ENCODE measurements around the gene HSPA1A. TPM values are rescaled to one million over a fixed set of nuclear protein-coding genes. Genes with fewer than 3 reads are reported as not detected.

HSPA1A gene
- total and polyA plus RNA-seq, 9 of the 15 experiments (the other 6 are each of a cell fraction or from before 2014, with no cell fraction given), result 2.2 to 273 (median 107) TPM

DNA sequence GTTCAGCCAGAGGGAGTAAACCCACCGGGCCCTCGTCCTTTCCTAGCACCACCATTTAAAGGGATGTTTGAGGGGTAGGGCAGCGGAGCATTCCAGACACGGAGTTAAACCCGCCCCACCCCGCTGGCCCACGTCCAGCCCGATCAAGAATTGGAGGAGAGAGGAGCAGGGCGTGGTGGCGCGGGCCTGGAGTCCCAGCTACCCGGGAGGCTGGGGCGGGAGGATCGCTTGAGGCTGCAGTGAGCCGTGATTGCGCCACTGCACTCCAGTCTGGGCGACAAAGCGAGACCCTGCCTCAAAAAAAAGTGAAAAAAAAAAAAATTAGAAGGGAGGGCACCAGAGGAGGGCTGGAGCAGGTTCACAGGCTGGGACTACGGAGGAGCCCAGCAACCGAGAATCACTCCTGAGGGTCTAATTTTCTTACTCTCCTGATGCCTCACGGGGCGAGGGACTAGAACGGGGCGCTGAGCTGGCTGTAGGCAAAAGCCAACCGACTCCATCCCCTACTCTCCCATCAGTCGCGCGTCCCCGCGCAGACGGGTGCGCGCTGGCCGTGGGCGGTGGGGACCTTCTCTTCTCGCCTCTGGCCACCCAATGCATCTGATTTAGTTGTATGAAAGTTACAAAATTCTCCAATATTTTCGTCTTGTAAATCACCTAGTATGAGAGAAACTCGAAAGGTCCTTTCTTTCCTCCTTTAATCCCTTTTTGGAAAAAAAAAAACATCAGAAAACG, 6.1 kb downstream of the HSPA1A start (continued):
- TF ChIP-seq, protein P1, sequence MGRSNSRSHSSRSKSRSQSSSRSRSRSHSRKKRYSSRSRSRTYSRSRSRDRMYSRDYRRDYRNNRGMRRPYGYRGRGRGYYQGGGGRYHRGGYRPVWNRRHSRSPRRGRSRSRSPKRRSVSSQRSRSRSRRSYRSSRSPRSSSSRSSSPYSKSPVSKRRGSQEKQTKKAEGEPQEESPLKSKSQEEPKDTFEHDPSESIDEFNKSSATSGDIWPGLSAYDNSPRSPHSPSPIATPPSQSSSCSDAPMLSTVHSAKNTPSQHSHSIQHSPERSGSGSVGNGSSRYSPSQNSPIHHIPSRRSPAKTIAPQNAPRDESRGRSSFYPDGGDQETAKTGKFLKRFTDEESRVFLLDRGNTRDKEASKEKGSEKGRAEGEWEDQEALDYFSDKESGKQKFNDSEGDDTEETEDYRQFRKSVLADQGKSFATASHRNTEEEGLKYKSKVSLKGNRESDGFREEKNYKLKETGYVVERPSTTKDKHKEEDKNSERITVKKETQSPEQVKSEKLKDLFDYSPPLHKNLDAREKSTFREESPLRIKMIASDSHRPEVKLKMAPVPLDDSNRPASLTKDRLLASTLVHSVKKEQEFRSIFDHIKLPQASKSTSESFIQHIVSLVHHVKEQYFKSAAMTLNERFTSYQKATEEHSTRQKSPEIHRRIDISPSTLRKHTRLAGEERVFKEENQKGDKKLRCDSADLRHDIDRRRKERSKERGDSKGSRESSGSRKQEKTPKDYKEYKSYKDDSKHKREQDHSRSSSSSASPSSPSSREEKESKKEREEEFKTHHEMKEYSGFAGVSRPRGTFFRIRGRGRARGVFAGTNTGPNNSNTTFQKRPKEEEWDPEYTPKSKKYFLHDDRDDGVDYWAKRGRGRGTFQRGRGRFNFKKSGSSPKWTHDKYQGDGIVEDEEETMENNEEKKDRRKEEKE (IDR thresholded peaks at IDR 0.05; ENCODE audit: borderline replicate concordance in 1 of 2, control insufficient read depth in 1 of 2, low read depth in 2 of 2, low read length in 1 of 2), result 0 out of 4 replicates have a peak, but pooled peaks of 1 of the 2 experiments have one; percentile 39
- TF ChIP-seq FIP1L1 (IDR thresholded peaks at IDR 0.05; ENCODE audit: low read depth, low read length, poor library complexity, severe bottlenecking) (no peak), RB1 (IDR thresholded peaks at IDR 0.05; ENCODE audit: low read depth) (no peak), ZNF3 (CRISPR knock-in tag; IDR thresholded peaks at IDR 0.05) (no peak), FOXA3 (CRISPR knock-in tag; conservative IDR thresholded peaks at IDR 0.05 in 1 of 2, IDR thresholded peaks at IDR 0.05 in 1 of 2) (no peak), FOXJ2 (tag; IDR thresholded peaks at IDR 0.05) (no peak), ZNF165 (CRISPR knock-in tag; IDR thresholded peaks at IDR 0.05; ENCODE audit: borderline replicate concordance) (no peak), ZBED1 (IDR thresholded peaks at IDR 0.05) (peak; percentile 59; the same call in 1 of the 2 replicates), CHCHD3 (CRISPR knock-in tag; IDR thresholded peaks at IDR 0.05) (no peak; the same call in 1 of the 2 replicates), RBM14 (IDR thresholded peaks at IDR 0.05; ENCODE audit: borderline replicate concordance, insufficient read depth, low read depth, low read length) (no peak)
- TF ChIP-seq, protein P2, sequence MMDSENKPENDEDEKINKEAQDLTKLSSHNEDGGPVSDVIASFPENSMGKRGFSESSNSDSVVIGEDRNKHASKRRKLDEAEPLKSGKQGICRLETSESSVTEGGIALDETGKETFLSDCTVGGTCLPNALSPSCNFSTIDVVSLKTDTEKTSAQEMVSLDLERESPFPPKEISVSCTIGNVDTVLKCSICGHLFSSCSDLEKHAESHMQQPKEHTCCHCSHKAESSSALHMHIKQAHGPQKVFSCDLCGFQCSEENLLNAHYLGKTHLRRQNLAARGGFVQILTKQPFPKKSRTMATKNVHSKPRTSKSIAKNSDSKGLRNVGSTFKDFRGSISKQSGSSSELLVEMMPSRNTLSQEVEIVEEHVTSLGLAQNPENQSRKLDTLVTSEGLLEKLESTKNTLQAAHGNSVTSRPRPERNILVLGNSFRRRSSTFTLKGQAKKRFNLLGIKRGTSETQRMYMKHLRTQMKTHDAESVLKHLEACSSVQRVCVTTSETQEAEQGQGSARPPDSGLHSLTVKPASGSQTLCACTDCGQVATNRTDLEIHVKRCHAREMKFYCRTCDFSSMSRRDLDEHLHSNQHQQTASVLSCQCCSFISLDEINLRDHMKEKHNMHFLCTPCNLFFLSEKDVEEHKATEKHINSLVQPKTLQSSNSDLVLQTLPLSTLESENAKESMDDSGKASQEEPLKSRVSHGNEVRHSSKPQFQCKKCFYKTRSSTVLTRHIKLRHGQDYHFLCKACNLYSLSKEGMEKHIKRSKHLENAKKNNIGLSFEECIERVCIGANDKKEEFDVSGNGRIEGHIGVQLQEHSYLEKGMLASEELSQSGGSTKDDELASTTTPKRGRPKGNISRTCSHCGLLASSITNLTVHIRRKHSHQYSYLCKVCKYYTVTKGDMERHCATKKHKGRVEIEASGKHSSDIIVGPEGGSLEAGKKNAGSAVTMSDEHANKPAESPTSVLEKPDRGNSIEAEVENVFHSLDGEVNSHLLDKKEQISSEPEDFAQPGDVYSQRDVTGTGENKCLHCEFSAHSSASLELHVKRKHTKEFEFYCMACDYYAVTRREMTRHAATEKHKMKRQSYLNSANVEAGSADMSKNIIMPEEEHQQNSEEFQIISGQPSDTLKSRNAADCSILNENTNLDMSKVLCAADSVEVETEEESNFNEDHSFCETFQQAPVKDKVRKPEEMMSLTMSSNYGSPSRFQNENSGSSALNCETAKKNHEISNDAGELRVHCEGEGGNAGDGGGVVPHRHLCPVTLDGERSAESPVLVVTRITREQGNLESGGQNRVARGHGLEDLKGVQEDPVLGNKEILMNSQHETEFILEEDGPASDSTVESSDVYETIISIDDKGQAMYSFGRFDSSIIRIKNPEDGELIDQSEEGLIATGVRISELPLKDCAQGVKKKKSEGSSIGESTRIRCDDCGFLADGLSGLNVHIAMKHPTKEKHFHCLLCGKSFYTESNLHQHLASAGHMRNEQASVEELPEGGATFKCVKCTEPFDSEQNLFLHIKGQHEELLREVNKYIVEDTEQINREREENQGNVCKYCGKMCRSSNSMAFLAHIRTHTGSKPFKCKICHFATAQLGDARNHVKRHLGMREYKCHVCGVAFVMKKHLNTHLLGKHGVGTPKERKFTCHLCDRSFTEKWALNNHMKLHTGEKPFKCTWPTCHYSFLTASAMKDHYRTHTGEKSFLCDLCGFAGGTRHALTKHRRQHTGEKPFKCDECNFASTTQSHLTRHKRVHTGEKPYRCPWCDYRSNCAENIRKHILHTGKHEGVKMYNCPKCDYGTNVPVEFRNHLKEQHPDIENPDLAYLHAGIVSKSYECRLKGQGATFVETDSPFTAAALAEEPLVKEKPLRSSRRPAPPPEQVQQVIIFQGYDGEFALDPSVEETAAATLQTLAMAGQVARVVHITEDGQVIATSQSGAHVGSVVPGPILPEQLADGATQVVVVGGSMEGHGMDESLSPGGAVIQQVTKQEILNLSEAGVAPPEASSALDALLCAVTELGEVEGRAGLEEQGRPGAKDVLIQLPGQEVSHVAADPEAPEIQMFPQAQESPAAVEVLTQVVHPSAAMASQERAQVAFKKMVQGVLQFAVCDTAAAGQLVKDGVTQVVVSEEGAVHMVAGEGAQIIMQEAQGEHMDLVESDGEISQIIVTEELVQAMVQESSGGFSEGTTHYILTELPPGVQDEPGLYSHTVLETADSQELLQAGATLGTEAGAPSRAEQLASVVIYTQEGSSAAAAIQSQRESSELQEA (IDR thresholded peaks at IDR 0.05; ENCODE audit: low read depth), result peak; percentile 61
- TF ChIP-seq, protein P3, sequence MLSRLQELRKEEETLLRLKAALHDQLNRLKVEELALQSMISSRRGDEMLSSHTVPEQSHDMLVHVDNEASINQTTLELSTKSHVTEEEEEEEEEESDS (CRISPR knock-in tag; IDR thresholded peaks at IDR 0.05), result no peak
- TF ChIP-seq, protein P4, sequence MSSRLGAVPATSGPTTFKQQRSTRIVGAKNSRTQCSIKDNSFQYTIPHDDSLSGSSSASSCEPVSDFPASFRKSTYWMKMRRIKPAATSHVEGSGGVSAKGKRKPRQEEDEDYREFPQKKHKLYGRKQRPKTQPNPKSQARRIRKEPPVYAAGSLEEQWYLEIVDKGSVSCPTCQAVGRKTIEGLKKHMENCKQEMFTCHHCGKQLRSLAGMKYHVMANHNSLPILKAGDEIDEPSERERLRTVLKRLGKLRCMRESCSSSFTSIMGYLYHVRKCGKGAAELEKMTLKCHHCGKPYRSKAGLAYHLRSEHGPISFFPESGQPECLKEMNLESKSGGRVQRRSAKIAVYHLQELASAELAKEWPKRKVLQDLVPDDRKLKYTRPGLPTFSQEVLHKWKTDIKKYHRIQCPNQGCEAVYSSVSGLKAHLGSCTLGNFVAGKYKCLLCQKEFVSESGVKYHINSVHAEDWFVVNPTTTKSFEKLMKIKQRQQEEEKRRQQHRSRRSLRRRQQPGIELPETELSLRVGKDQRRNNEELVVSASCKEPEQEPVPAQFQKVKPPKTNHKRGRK (tag; IDR thresholded peaks at IDR 0.05), result 0 out of 2 replicates have a peak, but pooled peaks have one; percentile 13
